Tibial nerve (tissue), 4 donors: Measurements from ENCODE around the gene CSNK1G1.

Source experiments
- CTCF ChIP-seq, 5 experiments: fragments of 200-600 bp in 3 of 5; fragments of 450-650 bp in 2 of 5; sonication (generic) in 3 of 5; IDR thresholded peaks; one replicate each; pipeline ENCODE4 v1.5.1; 2016 to 2019; ENCODE audit warnings: antibody characterized with exemption in 5 of 5, mild to moderate bottlenecking in 3 of 5, moderate library complexity in 2 of 5
- EP300 ChIP-seq, 2 donors: sonication (generic); formaldehyde crosslinking; IDR thresholded peaks; one replicate each; pipeline ENCODE4 v1.6.1; 2017; ENCODE audit warnings: antibody characterized with exemption in 2 of 2, mild to moderate bottlenecking in 1 of 2

- TF ChIP-seq CTCF (IDR thresholded peaks at IDR 0.05), result no peak
- no peak for TF ChIP-seq EP300 (IDR thresholded peaks at IDR 0.05)
These were observed 4.7 kb downstream of the CSNK1G1 start for GRCh38 chr15:64351265-64351664.
